HEK293T (cell line): ENCODE measurements around the gene RNF224.

Experiments
- CTCF ChIA-PET: fragments of 350-600 bp; formaldehyde crosslinking; extraction: SDS; loops from one replicate; lab custom pipeline; 2021; ENCODE audit warnings: antibody characterized with exemption, inconsistent platforms; lab: Yijun Ruan, JAX
- POLR2A ChIA-PET: fragments of 350-600 bp; formaldehyde crosslinking; extraction: SDS; loops from one replicate; lab custom pipeline; 2020; ENCODE audit warnings: antibody characterized with exemption, inconsistent platforms; lab: Yijun Ruan, JAX
- DNase-seq: peaks from one replicate; pipeline ENCODE4 v3.0.0; 2012; ENCODE audit warnings: mixed read lengths; ENCODE audit errors: extremely low spot score
- ARNT ChIP-seq: fragments of 450-650 bp; IDR thresholded peaks from 2 replicates; pipeline ENCODE4 v1.6.1; 2017; ENCODE audit warnings: mild to moderate bottlenecking
- BHLHE40 ChIP-seq: fragments of 450-650 bp; IDR thresholded peaks from 2 replicates; pipeline ENCODE4 v1.6.1; 2016; ENCODE audit warnings: mild to moderate bottlenecking, moderate library complexity, borderline replicate concordance
- CTBP1 ChIP-seq: fragments of 450-650 bp; IDR thresholded peaks from 2 replicates; pipeline ENCODE4 v1.6.1; 2016; ENCODE audit warnings: borderline replicate concordance
- ELF4 ChIP-seq: fragments of 450-650 bp; IDR thresholded peaks from 2 replicates; pipeline ENCODE4 v1.6.1; 2017; ENCODE audit warnings: antibody characterized with exemption
- FOXA1 ChIP-seq: fragments of 450-650 bp; IDR thresholded peaks from 2 replicates; pipeline ENCODE4 v1.6.1; 2016; ENCODE audit warnings: mild to moderate bottlenecking
- FOXK2 ChIP-seq: fragments of 450-650 bp; IDR thresholded peaks from 2 replicates; pipeline ENCODE4 v1.6.1; 2016; ENCODE audit warnings: mild to moderate bottlenecking
- FOXM1 ChIP-seq: fragments of 450-650 bp; IDR thresholded peaks from 2 replicates; pipeline ENCODE4 v1.6.1; 2017; ENCODE audit warnings: mild to moderate bottlenecking, borderline replicate concordance
- HDGF ChIP-seq: fragments of 450-650 bp; IDR thresholded peaks from 2 replicates; pipeline ENCODE4 v1.6.1; 2017; ENCODE audit warnings: antibody characterized with exemption, borderline replicate concordance
- L3MBTL2 ChIP-seq: fragments of 450-650 bp; conservative IDR thresholded peaks from 2 replicates; pipeline ENCODE4 v1.6.1; 2016; ENCODE audit warnings: mild to moderate bottlenecking
- LEF1 ChIP-seq: fragments of 450-650 bp; IDR thresholded peaks from 2 replicates; pipeline ENCODE4 v1.6.1; 2017; ENCODE audit warnings: mild to moderate bottlenecking, borderline replicate concordance
- NFRKB ChIP-seq: fragments of 450-650 bp; IDR thresholded peaks from 2 replicates; pipeline ENCODE4 v1.6.1; 2016; ENCODE audit warnings: mild to moderate bottlenecking, moderate library complexity
- SP1 ChIP-seq: fragments of 450-650 bp; IDR thresholded peaks from 2 replicates; pipeline ENCODE4 v1.6.1; 2017
- SUZ12 ChIP-seq: fragments of 450-650 bp; IDR thresholded peaks from 2 replicates; pipeline ENCODE4 v1.6.1; 2016; ENCODE audit warnings: mild to moderate bottlenecking
- TARDBP ChIP-seq: fragments of 450-650 bp; IDR thresholded peaks from 2 replicates; pipeline ENCODE4 v1.6.1; 2016
- ZNF384 ChIP-seq: fragments of 450-650 bp; IDR thresholded peaks from 2 replicates; pipeline ENCODE4 v1.6.1; 2016
- TF ChIP-seq, protein P1 (sequence below): fragments of 450-650 bp; IDR thresholded peaks from 2 replicates; pipeline ENCODE4 v1.6.1; 2016

Gene RNF224

DNA sequence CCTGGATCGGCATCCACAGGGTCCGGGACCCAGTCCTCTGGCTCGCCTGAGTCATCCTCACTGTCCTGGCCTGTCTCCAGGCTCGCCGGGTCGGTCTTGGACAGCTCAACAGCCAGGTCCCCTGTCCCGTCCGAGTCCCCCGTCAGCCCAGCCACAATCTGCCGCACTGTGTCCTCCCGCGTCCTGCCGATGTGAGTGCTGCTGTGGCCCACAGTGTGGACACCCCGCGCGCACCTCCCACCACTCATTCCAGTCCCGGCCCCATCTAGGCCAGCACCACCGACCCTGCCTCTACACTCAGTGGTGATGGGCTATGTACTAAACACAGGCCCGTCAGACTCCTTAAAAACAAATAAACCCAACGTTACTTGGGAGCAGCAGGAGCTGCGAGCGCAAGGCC lies 45.6 kb upstream of the RNF224 start:
- DNase-seq, result no peak
- no peak for TF ChIP-seq LEF1
- TF ChIP-seq FOXM1, result no peak
- no peak for TF ChIP-seq NFRKB
- TF ChIP-seq, protein P1, sequence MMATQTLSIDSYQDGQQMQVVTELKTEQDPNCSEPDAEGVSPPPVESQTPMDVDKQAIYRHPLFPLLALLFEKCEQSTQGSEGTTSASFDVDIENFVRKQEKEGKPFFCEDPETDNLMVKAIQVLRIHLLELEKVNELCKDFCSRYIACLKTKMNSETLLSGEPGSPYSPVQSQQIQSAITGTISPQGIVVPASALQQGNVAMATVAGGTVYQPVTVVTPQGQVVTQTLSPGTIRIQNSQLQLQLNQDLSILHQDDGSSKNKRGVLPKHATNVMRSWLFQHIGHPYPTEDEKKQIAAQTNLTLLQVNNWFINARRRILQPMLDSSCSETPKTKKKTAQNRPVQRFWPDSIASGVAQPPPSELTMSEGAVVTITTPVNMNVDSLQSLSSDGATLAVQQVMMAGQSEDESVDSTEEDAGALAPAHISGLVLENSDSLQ, result no peak
- TF ChIP-seq ZNF384, result no peak
- no peak for TF ChIP-seq BHLHE40
- no peak for TF ChIP-seq SP1
- TF ChIP-seq HDGF, result no peak
- no peak for TF ChIP-seq CTBP1
- no peak for TF ChIP-seq L3MBTL2
- TF ChIP-seq FOXK2, result no peak
- no peak for TF ChIP-seq FOXA1
- no peak for TF ChIP-seq TARDBP
- no peak for TF ChIP-seq SUZ12
- no peak for TF ChIP-seq ARNT
- CTCF ChIA-PET, result no interaction called here
- POLR2A ChIA-PET, result no interaction called here

DNA sequence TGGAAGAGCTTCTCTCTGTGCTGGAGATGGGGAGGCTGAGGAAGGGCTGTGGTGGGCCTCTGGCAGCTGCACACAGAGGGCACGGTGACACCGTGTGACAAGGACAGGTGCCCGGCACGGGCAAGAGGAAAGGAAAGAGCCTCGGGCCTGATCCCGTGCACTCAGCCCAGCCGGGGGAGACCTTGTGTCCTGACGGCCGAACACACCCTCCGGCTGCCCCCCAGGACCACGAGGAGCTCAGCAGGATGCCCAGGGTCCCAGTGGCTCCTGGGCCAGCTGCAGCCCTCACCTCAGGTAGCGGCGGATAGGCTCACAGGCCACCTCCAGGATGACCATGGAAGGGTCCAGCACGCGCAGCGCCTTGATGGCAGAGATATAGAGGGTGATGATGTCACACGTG lies 44.5 kb upstream of the RNF224 start:
- DNase-seq, result no peak
- ChIA-PET POLR2A (no interaction called here), CTCF (no interaction called here)
- no peak for TF ChIP-seq FOXK2
- TF ChIP-seq HDGF, result no peak
- no peak for TF ChIP-seq TARDBP
- TF ChIP-seq SP1, result no peak
- TF ChIP-seq FOXA1, result no peak
- no peak for TF ChIP-seq NFRKB
- TF ChIP-seq FOXM1, result no peak
- no peak for TF ChIP-seq CTBP1
- no peak for TF ChIP-seq L3MBTL2

DNA sequence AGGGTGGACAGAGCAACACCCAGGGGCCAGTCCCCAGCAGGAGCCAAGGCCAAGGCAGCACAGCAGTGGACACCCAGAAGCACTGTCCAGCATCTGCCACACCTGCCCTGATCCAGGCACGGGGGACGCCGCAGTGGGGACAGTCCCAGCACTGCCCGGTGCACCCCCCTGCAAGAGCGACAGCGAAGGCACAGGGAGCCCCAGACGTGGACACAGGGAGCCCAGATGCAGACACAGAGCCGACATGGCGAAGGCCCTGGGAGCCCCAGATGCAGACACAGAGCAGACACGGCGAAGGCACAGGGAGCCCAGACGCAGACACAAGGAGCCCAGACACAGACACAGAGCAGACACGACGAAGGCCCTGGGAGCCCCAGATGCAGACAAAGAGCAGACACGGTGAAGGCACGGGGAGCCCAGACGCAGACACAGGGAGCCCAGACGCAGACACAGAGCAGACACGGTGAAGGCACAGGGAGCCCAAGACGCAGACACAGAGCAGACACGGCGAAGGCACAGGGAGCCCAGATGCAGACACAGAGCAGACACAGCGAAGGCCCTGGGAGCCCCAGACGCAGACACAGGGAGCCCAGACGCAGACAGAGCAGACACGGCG lies 43.2 kb upstream of the RNF224 start:
- ChIA-PET CTCF (no interaction called here), POLR2A (no interaction called here)
- no peak for TF ChIP-seq LEF1
- TF ChIP-seq ARNT, result no peak
- no peak for TF ChIP-seq ELF4
- TF ChIP-seq FOXK2, result no peak
- no peak for TF ChIP-seq CTBP1
- no peak for TF ChIP-seq HDGF
- TF ChIP-seq, protein P1, result no peak
- TF ChIP-seq BHLHE40, result no peak
- TF ChIP-seq ZNF384, result no peak
- TF ChIP-seq SUZ12, result no peak
- TF ChIP-seq FOXA1, result no peak
- no peak for TF ChIP-seq NFRKB
- no peak for TF ChIP-seq L3MBTL2
- no peak for TF ChIP-seq TARDBP
- no peak for TF ChIP-seq FOXM1
- no peak for DNase-seq

DNA sequence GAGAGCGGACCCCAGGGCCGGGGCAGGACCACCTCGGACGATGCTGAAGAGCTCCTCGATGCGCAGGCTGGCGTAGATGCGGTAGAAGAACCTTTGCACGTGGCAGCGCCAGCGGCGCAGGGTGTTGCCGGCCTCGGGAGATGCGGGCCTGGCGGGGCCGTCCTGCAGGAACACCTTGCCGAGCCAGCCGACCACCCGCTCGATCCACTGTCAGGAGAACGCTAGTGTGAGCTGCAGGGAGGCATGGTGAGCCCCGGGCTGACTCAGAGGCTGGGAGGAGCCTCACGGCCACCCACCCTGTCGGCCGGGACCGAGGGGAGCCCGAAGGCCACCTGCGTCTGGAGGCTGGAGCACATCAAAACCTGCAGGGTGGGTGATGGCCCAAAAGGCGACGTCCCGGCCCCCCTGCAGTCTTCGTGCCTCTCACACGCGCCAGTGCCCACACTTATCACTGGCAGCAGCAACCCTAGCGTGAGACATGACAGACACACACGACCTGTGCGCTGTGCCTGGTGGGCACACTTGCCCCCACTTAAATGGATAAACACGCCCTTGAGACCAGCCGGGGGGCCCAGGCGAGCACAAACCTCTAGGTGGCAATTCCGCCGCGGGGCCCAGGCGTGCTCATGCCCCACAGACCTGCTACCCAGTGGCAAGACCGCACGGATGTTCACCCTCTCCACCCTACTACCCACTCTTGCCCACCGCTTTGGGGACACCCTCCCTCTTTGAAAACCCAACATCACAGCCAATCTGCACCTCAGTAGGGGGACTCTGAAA lies 42.2 kb upstream of the RNF224 start:
- ChIA-PET POLR2A (no interaction called here), CTCF (no interaction called here)
- no peak for DNase-seq
- TF ChIP-seq, protein P1, result no peak
- TF ChIP-seq CTBP1 (no peak), FOXM1 (no peak), BHLHE40 (no peak), LEF1 (no peak), L3MBTL2 (no peak), NFRKB (no peak), ELF4 (no peak)

GRCh38 chr9:137185921-137186320 lies 41.4 kb upstream of the RNF224 start:
- no peak for DNase-seq
- TF ChIP-seq HDGF (no peak), ELF4 (no peak), L3MBTL2 (no peak), LEF1 (no peak), BHLHE40 (no peak), NFRKB (no peak), TARDBP (no peak), FOXM1 (no peak), SUZ12 (no peak), ARNT (no peak)
- CTCF ChIA-PET, result no interaction called here
- POLR2A ChIA-PET, result no interaction called here

DNA sequence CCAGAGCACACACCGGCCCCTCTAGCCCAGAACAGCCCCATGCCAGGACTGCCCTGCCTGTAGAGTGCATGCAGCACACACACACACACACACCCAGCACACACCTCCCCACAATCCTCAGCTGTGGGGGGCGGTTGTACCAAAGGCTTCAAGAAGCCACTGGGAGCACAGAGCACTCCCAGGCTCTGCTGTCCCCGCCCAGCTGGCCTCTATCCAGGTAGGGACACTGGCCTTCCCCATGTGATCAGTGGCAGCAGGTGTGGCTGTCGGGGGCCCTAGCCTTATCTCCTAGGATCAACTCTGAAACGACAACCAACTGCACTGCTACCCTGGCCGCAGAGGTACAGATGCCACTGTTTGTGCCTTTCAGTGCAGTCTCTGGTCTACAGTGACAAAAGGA lies 40.9 kb upstream of the RNF224 start:
- CTCF ChIA-PET, result no interaction called here
- POLR2A ChIA-PET, result interaction anchor here (1.1 kb wide), 1 partner anchor 12 kb away, joined by 3 read pairs; no protein-coding TSS in a partner anchor
- TF ChIP-seq HDGF, result no peak
- no peak for TF ChIP-seq FOXK2
- no peak for TF ChIP-seq ELF4
- TF ChIP-seq, protein P1, result no peak
- TF ChIP-seq TARDBP, result no peak
- TF ChIP-seq ARNT, result no peak
- TF ChIP-seq FOXA1, result no peak
- TF ChIP-seq ZNF384, result no peak
- no peak for TF ChIP-seq CTBP1
- TF ChIP-seq FOXM1, result no peak
- TF ChIP-seq LEF1, result no peak
- no peak for TF ChIP-seq L3MBTL2
- no peak for TF ChIP-seq NFRKB
- TF ChIP-seq SP1, result no peak
- no peak for TF ChIP-seq BHLHE40
- no peak for TF ChIP-seq SUZ12
- no peak for DNase-seq
